Activated B cell treated with CpG ODN at 0.5 μM for 24 hours (primary cell): ENCODE results near the gene NAA38. TPM values are rescaled to one million over a fixed set of nuclear protein-coding genes. Genes with fewer than 3 reads are reported as not detected.

ENCODE experiments used
- ATAC-seq: fragments of 200-7000 bp; cut with Tn5 transposase; one replicate; pipeline ENCODE4 v1.10.0; 2021; ENCODE audit warnings: low read depth, mild to moderate bottlenecking, moderate library complexity
- CTCF ChIA-PET: fragments of 350-600 bp; sonication (Branson Sonifier 250); formaldehyde crosslinking; loops from one replicate; lab custom pipeline; 2021; ENCODE audit warnings: antibody characterized with exemption; lab: Charles Lee
- POLR2A ChIA-PET: fragments of 350-600 bp; sonication (Branson Sonifier 250); formaldehyde crosslinking; loops from one replicate; lab custom pipeline; 2021; ENCODE audit warnings: antibody characterized with exemption; lab: Charles Lee
- DNase-seq: peaks from one replicate; pipeline ENCODE4 v3.0.0; 2022
- H3K27ac Mint-ChIP-seq: one replicate; pipeline ENCODE4 v1.8.0; 2020; ENCODE audit warnings: mixed read lengths
- H3K27me3 Mint-ChIP-seq: one replicate; pipeline ENCODE4 v1.8.0; 2021; ENCODE audit warnings: mixed read lengths
- H3K36me3 Mint-ChIP-seq: one replicate; pipeline ENCODE4 v1.8.0; 2021; ENCODE audit warnings: low read depth, mixed read lengths
- H3K4me1 Mint-ChIP-seq: one replicate; pipeline ENCODE4 v1.8.0; 2021; ENCODE audit warnings: mixed read lengths
- H3K4me3 Mint-ChIP-seq: one replicate; pipeline ENCODE4 v1.8.0; 2020; ENCODE audit warnings: mild to moderate bottlenecking, mixed read lengths
- H3K9me3 Mint-ChIP-seq: one replicate; pipeline ENCODE4 v1.8.0; 2020; ENCODE audit warnings: mixed read lengths
- CTCF ChIP-seq: fragments of 200-600 bp; IDR thresholded peaks from one replicate; pipeline ENCODE4 v1.8.0; 2022; ENCODE audit warnings: antibody characterized with exemption, mild to moderate bottlenecking
- intact Hi-C: fragments of 100-400 bp; cut with micrococcal nuclease; formaldehyde crosslinking; loops from one replicate; pipeline ENCODE4 v1.15.1; 2024
- total RNA-seq: library from RNA; stranded (reverse); gene quantifications from 2 replicates; pipeline ENCODE4 v1.2.3, GENCODE V29; 2022

Gene NAA38
- total RNA-seq, 1 donor from 2014 or later = 36.0 TPM

GRCh38 chr17:7882068-7882467 lies 24.7 kb upstream of the NAA38 start:
- H3K4me3 Mint-ChIP-seq = no peak overlapping the region
- ChIA-PET CTCF (no interaction called here), POLR2A (no interaction called here)
- H3K36me3 Mint-ChIP-seq = peaks cover 8% of the 10 kb centered on the region
- TF ChIP-seq CTCF = no peak
- intact Hi-C loops = no loop called here
- DNase-seq (no peak), ATAC-seq (no peak)
- peaks cover 8% of the 10 kb centered on the region for H3K4me1 Mint-ChIP-seq
- no peaks in the 10 kb centered on the region for H3K9me3 Mint-ChIP-seq
- H3K27ac Mint-ChIP-seq = no peak overlapping the region
- H3K27me3 Mint-ChIP-seq = no peaks in the 10 kb centered on the region

GRCh38 chr17:7881276-7882054 lies 24.1 kb upstream of the NAA38 start:
- intact Hi-C loops = no loop called here
- H3K27ac Mint-ChIP-seq = no peak overlapping the region
- H3K27me3 Mint-ChIP-seq = no peaks in the 10 kb centered on the region
- H3K4me3 Mint-ChIP-seq = no peak overlapping the region
- peaks cover 8% of the 10 kb centered on the region for H3K36me3 Mint-ChIP-seq
- peaks cover 10% of the 10 kb centered on the region for H3K4me1 Mint-ChIP-seq
- H3K9me3 Mint-ChIP-seq = no peaks in the 10 kb centered on the region
- ATAC-seq (no peak), DNase-seq (no peak)
- TF ChIP-seq CTCF = no peak
- ChIA-PET CTCF (no interaction called here), POLR2A (no interaction called here)

DNA sequence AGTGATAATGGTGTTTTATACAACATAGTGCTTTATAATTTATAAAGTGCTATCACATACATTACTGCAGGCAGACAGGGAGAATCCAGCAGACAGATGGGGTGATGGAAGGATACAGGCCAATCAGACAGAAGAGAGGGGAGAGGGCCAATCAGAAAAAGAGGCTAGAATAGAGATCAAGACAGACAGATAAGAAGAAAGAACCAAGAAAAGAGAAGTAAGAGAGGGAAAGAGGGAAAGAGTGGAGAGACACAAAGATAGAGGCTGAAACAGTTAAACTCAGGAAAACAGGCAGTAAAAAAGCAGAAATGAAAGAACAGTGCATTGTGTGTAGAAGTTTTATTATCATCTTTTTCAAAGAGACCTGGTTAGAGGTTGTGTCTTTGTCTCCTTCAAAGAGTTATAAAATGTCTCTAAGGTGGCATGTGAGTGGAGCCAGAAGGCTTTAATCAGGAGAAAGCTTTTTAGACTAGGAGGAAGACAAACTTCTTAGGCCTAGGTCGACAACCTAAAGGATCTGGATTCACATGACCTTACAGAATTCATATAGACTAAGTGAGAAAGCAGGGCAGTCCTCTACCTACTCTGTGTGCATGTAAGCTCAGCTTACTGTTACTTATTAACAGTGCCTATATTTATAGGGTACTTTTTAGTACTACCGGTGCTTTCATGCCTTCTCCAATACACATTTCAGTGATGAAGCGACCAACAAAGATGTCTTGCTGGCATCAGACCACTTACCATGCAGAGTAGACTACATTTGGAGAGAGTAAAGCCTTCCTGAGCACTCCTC lies 22.9 kb upstream of the NAA38 start:
- no peak for TF ChIP-seq CTCF
- intact Hi-C loops = no loop called here
- Mint-ChIP-seq H3K27ac (no peak overlapping the region), H3K4me3 (no peak overlapping the region), H3K27me3 (no peaks in the 10 kb centered on the region), H3K4me1 (peaks cover 12% of the 10 kb centered on the region), H3K36me3 (peaks cover 7% of the 10 kb centered on the region), H3K9me3 (no peaks in the 10 kb centered on the region)
- ChIA-PET CTCF (interaction anchor here (1.1 kb wide), 1 partner anchor 110 kb away, joined by 3 read pairs; no protein-coding TSS in a partner anchor), POLR2A (no interaction called here)
- DNase-seq (no peak), ATAC-seq (no peak)

- intact Hi-C loops = no loop called here
- CTCF ChIA-PET = no interaction called here
- Mint-ChIP-seq H3K4me3 (no peak overlapping the region), H3K27me3 (no peaks in the 10 kb centered on the region), H3K36me3 (peaks cover 13% of the 10 kb centered on the region), H3K4me1 (peaks cover 8% of the 10 kb centered on the region), H3K9me3 (no peaks in the 10 kb centered on the region), H3K27ac (no peak overlapping the region)
- ATAC-seq (no peak), DNase-seq (no peak)
- no peak for TF ChIP-seq CTCF
- POLR2A ChIA-PET = interaction anchor here (1.1 kb wide), 1 partner anchor 11 kb away, joined by 3 read pairs; no protein-coding TSS in a partner anchor
Measured at GRCh38 chr17:7878234-7878633, 20.9 kb upstream of the NAA38 start.

- POLR2A ChIA-PET = interaction anchor here (0.5 kb wide), 1 partner anchor 75 kb away, joined by 6 read pairs; no protein-coding TSS in a partner anchor
- no peak overlapping the region for H3K4me3 Mint-ChIP-seq
- ATAC-seq (no peak), DNase-seq (no peak)
- TF ChIP-seq CTCF = no peak
- H3K4me1 Mint-ChIP-seq = peaks cover 8% of the 10 kb centered on the region
- intact Hi-C loops = no loop called here
- H3K9me3 Mint-ChIP-seq = no peaks in the 10 kb centered on the region
- H3K36me3 Mint-ChIP-seq = peaks cover 17% of the 10 kb centered on the region
- no peaks in the 10 kb centered on the region for H3K27me3 Mint-ChIP-seq
- CTCF ChIA-PET = interaction anchor here (1.4 kb wide), 1 partner anchor 14 kb away, joined by 5 read pairs; no protein-coding TSS in a partner anchor
- H3K27ac Mint-ChIP-seq = no peak overlapping the region
Measured at GRCh38 chr17:7875804-7876370, 18.5 kb upstream of the NAA38 start.
